Hematopoietic multipotent progenitor cell treated with erythropoietin and hydrocortisone succinate and interleukin-3 and kit ligand, for 4 days (in vitro differentiated cells): Measurements from ENCODE around the gene CDC42EP3.

ENCODE experiments used
- DNase-seq: peaks from one replicate; pipeline ENCODE4 v3.0.0-alpha.2; 2015

The CDC42EP3 gene

DNA sequence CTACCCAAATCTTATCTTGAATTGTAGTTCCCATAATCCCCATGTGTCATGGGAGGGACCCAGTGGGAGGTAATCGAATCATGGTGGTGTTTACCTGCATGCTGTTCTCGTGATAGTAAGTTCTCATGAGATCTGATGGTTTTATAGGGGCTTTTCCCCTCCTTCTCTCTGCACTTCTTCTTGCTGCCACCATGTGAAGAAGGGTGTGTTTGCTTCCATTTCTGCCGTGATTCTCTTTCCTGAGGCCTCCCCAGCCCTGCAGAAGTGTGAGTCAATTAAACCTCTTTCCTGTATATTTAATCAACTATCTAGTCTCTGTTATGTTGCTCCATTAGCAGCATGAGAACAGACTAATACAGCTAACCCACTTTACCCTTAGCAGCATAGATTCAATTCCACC, 37.6 kb downstream of the CDC42EP3 start:
- DNase-seq = no peak

DNA sequence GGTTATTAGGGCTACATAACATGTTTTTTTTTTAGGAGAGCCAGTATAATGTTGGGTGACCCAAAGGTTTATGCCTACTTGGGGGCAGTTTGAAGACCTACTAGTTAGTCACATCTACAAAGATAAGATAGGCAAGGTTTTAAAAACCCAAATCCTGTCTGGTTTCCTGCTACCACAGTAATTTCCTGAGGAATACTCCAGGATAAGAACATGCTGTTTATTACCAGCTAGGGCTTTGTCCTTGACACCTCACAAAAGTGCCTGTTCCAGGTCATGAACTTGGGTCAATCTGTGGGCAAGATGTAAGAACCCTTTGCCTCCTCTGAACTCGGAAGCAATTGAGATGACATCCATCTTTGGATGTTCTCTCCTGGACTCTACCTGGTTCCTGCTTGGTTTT, 38.2 kb downstream of the CDC42EP3 start:
- DNase-seq = no peak

DNA sequence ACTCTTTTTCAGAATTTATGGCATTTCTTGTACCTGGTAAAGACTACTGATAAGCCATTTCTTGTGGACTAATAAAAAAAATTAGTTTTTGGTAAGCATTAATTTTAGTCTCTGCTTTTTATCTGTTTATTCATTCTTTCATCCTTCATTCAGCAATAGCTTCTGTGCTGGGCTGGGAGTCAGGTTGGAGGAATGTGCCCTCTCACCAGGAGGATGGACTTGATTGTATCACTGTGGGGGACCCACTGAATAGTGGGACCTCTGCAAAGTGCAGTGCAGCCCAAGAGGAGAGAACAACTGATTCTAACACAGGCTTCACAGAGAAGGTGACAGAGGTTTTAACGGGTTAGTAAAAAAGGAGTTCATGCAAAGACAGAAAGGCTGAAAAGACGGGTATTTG, 39.1 kb downstream of the CDC42EP3 start:
- no peak for DNase-seq

DNA sequence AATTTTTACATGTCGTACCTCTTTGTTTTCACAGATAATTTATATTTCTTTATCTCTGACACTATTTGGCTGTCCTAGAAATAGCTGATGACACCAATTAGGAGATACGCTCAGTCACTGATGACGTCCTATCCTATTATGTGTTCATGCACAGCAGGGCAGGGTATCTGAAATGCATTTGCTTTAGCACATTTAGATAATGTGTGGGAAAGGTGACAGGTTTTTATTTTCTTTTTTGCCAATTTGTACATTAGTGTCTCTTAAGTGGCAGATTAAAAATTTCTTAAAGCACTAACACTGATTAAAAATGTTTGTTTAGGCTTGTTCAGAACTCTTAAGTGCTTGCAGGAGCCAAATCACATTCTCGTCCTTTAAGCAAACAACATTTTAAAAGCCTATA, 39.7 kb downstream of the CDC42EP3 start:
- no peak for DNase-seq

DNA sequence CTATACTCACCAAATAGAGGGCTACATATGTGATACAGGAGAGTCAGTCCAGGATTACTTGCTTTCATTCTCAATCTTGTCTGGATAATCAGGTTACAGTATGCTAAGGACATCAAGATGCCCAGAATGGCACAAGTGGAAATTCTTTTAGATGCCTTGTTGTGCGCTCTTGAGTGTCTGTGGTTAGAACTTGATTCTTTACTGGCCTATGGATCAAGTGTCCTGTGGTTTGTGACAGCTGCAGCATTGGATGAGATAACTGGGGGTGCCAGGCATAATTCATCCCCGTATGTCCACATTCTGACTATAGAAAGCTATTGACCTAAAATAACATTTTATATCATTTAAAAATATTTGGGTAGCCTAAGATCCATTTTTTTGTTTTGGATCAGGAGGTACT, 40.1 kb downstream of the CDC42EP3 start:
- DNase-seq = no peak

DNA sequence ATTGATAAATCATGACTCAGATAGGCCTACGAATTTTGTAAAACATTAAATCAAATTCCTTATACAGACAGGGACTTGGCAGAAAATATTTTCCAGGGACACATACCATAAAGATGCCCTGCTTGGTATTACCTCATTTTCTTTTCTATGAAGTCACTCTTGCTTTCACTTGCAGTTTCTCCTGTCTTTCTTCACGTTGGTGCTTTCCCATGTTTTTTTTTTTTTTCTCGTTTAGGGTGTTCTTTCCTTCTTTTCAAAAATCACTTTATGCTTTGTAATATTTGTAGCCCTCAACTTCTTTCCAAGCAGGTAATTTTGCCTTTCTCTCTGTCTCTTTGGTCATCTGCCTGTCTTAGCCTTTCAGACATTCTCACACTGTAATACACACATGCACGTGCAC, 40.7 kb downstream of the CDC42EP3 start:
- DNase-seq = no peak

DNA sequence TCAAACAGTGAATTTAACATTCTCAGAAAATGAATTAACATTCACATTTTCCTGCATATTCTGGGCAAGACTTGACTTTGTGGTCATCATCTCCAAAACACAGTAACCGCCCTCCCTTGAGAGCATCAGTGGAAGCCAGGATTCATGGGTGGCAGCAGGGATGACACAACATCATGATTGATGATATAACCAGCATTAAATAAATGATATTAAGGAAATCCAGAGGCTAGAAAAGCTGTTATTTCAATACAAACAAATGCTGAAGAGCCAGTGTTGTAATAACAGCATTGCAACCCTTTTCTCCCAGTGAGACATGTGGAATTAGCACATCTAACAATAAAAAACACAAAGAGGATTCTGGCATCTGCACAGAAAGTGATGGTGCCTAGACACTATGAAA, 41.1 kb downstream of the CDC42EP3 start:
- DNase-seq = no peak

DNA sequence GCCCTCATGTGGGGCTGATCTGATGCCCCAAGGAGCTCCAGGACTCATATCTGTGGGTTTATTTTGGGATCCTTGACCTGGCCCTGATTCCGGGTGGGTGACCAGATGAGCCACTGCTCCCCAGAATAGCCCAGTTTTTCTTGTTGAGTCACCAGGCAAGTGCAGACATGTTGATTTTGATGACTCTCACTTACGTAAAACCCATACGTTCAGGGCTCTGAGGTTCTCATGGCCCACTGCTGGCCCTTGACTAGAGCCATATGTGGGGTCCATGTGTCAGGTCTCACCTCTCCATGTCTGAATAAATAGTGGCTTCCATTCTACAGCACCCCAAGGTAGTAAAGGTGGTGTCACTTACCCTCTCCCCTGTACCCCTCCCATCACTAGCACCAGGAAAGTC, 41.9 kb downstream of the CDC42EP3 start:
- DNase-seq = no peak

DNA sequence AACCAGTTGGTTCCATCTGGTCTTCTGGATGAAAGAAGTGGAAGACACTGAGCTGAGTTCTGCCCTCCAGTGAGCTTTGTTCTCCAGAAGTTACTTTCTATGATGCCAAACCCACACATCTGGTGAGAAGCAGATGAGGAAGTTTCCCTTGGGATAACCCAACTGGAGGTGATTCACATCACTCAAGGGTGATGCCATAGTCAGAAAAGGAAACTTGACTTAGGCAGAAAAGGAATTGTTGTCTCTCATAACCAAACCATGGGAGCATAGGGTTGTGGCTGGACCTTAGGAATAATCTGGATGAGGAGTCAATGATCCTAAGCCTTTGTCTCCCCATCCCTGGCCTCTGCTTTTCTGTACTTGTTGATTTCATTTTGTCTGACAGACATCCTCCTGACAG, 43.7 kb downstream of the CDC42EP3 start:
- DNase-seq = no peak

DNA sequence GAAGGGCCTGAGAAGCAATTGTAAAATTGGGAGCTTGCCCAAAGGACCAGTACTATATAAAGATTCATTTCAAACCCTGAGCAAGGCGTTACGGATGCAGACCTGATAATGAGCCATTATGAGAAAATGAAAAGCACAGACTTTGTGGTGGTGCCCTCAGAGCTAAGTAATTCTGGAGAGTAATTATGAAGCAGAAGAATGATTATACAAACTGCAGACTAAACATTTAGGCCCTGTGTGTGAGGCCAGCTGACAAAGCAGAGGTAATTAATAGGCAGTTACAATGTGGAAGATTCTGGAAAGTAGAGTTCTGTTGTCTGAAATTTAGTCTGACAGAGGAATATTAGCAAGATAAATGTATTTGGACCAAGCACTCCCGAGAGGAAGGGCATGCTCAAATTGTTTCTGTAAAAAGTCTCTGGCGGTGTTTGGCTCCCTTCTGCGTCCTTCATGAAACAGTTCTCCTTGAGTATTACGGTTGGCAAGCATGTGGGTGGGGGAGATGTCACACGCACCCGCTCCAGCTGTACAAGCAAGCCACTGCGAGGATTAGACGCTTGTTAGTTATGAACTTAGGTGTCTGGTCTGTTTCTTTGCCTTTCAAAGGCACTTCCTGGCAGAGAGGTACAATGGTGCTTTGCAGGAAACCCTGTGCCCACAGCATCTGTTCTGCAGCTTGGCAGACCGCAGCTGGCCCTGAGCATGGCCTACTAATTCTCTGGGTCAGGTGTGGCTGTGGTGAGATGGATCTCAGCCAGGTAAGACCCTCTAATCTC, 45.5 kb downstream of the CDC42EP3 start:
- DNase-seq = peak; percentile 59

DNA sequence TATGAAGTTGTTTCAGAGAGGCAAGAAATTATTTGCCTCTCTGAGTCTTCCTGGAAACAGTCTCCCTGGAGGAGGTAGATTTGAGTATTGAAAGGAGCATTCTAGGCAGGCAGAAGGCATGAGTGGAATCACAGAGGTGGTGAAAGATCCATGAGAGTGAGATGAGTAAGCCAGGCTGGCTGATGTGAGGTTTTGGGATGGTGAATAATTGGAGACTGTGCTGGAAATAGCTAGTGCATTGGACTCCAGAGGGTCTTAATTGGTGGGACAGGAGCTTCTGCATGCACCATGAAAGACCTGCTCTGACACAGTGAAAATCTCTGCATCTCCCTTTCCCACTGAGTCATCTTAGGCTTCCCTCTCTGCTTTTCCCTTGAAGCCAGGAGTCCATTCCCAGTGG, 46.3 kb downstream of the CDC42EP3 start:
- no peak for DNase-seq

DNA sequence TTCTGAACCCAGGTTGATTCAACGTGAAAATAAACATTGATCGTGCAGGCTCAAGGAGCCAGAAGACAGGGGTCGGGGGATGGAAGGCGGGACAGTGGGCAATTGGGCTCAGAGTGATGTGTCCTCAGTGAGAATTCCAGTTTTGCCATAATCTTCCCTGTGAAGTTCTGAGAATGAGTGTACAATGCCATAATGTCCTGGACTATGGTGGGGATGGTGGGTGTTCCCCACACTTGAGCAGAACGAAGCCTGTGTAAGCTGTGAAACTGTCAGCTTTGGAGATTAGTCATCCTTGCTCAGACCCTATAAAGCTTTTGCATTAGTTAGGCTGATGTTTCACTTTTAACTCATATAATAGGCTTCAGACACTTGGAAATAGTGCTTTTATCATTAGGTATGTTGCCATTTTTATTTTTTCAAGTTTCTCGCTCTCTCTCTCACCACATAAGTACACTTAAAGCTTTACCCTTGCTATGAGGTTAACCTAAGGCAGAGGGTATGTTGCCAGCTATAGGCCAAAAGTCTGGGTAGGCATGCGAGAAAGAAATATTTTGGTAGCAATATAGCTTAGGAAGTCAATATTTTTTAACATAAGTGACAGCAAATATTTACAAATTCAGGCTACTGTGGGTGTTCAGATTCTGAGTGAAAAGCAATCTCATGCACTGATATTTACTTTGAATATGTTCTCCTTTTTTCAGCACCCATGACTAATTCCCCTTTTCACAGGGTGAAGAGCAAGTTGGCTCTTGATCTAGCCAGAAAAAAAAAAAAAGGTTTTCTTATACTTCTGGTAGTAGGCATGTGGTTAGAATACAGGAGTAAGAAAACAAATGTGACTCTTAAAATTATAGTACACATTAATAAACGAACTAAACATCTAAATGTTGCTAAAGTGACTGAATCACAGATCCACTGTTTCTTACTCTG, 47.2 kb downstream of the CDC42EP3 start:
- peak; percentile 46 for DNase-seq

DNA sequence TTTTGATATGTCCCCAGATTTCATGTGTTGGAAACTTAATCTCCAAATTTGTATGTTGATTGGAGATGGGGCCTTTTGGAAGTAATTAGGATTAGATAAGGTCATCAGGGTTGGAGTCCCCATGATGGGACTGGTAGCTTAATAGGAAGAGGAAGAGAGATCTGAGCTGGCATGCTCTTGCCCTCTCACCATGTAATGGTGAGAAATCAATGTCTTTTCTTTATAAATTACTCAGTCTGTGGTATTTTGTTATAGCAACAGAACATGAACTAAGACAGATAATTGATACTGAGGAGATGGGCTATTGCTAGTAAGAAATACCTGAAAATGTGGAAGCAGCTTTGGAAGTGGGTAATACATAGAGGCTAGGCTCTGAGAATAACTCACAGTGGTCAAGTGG, 48.0 kb downstream of the CDC42EP3 start:
- no peak for DNase-seq

DNA sequence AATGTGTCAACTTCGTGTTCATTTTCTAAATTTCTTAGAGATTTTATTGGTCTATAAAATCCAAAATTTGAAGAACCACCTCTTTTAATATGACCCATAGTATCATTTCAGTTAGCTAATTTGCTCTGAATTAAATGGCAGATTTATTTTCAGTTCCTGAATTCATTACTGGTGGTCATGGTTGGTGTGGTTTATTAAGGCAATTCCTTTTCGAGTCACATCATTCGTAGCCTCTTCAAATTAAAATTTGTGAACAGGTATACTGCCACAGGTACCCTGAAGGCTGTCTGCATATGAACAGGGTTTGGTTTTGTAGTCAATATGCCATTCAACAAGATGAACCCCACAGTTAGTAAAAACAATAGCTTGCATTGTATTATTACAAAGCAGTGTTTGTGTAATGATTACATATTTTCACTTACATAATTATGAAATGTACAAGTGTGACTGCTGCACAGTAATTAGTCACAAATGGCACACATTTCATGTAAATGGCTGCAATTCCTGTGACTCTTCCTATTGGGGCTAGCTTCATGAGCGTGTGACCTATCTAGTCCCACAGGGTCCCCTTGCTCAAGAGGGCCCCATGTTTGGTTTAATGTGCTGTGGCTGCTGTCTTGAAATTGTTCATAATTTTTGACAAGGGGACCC, 48.9 kb downstream of the CDC42EP3 start:
- DNase-seq = no peak

DNA sequence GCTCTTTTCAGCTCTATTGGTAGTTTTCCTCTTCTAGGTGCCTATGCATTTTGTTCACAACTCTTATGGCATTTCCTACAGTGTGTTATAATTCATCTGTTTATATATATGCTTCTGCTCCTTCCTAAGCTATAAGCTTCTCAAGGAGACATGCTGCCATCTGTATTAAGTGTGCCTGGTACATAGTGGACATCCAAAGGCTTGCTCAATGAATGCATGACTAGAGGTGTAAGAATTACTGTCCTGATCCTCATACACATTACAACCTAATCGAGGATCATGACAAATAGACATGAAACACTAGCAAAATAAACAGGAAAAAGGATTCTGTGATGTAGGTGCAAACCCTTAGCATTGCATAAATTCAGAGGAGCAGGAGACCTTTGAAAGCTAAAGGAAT, 50.2 kb downstream of the CDC42EP3 start:
- no peak for DNase-seq

DNA sequence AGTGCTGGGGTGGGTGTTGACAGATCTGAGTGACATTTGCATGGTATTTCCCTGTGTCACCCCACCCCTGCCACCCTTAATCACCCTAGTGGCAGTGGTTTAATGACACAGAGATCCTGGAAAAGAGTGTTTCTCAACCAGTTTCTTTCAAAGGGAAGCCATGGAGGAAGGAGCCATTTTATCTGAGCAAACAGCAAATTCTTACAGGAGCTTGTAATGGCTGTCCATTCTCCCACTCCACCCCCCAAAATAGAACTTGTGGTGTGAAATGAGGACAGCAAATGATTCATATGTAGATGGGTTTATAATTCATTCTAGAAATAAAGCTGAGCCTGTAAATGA, 51.5 kb downstream of the CDC42EP3 start:
- no peak for DNase-seq

DNA sequence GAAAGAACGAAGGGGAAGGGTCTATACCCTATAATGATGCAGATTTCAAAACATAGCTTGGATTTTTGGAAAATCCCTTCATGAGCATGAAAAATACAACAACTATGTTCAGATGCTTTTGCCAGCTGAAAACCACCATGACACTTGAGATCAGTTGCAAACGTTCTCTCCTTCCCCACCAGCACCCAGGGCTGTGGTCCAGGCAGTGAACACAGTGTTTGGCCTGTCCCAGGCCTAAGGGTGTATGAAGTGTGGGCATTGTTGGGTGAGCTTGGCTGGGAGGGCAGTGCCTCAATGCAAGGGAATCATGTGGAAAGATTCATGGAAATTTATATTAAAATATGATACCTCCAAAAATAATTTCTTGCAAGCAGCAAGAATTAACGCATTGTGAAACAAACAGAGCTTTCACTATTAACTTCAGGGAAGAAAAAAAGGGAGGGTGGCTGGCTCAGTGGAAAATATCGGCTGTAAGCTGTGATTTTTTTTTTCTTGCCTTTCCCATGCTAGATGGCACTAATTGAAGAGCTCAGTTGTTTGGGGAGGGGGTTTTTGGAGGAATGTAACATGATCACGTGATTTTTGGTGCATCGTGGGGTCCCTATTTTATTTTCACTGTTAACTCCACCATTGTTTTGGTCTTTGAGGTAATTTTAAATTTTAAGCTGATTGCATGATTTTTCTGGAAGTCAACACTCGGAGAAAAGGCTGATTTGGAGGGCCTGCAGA, 52.0 kb downstream of the CDC42EP3 start:
- DNase-seq = no peak

DNA sequence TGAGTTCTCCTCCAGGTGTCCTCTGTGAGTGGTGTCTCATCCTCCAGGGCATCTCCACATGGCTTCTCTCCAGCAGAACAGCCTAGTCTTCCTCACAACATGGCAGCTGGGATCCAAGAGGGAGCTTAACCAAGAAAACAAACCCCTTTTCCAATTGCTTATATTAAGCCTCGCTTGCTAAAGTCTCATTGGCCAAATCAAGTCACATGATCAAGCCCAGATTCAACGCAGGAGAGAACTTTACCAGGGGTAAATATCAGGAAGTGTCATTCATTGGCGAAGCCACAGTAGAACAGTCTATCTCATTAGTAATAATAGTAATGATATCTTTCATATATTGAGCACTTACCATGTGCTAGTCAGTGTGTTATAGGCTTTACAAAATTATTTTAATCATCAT, 53.1 kb downstream of the CDC42EP3 start:
- no peak for DNase-seq

DNA sequence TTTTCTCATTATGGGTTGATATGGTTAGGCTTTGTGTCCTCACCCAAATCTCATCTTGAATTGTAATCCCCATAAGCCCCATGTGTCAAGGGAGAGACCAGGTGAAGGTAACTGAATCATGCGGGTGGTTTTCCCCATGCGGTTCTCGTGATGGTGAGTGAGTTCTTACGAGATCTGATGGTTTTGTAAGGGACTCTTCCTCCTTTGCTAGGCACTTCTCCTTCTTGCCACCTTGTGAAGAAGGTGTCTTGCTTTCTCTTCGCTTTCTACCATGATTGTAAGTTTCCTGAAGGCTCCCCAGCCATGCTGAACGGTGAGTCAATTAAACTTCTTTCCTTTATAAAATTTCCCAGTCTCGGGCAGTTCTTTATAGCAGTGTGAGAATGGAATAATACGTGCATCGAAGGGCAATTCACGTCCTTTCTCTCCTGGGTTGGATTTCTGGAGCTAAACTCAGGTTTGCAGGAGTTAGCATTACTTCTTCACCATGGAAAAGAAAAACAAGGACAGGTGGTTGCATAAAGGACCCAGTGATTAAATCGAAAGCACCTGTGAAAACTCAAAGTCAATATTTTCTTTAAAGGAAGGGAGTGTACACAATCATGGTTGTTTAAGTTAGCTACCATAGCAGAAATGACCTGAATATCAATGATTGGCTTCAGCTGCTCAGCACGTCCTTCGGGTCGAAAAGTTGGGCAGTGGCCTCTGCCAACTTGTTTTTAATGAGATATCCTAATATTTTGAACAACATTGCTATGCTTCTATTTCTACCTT, 54.1 kb downstream of the CDC42EP3 start:
- DNase-seq = no peak

DNA sequence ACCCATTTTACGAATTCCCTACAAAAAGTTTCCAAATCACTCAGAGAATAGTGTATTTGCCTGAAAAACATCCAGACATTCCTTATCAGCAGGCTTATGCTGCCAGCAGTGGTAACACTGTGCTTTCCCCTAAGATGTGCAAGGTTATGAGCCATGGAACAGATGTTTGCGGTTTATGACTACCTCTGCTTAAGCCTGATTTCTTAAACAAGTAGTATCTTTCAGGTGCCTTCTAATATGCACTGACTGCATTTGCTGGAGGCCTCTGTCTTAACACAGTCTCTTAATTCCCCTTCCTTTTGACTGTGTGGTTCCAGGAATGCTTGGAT, 54.8 kb downstream of the CDC42EP3 start:
- DNase-seq = peak; percentile 32

DNA sequence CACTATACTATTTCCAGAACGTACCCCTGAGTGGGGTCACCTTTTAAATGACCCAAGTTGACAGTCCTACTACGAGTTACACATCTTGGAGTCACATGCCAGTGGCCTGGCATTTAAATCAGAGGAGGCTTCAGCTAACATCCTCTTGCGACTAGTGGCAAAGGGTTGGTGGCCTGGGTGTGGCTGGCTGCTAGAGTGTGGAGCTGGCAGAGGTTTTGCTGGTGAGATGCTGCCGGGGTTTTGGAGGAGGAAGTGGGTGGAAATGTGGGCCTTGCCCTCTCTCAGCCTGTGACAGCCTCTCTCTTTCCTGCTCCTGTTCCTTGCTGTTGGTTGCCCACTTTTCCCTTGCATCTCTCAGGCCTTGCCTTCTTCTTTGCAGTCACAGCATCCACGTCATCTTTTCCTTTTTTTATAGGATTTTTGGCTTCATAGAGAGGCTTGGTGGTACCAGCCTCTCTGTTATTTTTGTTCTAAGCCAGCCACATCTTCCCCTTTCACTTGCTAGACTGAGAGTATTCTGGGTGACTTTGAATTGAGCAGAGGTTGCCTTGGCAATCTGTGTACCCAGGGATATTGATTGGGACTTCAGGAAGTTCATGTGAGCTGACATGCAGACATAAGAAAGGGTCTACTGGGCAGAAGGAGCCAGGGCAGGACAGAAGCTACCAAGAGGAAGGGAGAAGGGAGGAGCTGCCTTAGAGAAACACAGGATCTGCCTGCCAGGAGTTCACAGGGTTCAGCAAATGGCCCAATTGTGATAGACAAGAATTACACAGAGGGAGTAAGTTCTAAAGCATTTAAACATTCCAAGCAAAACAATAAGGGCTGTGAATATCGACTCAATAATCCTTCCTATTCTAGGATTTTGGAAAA, 55.4 kb downstream of the CDC42EP3 start:
- DNase-seq = peak; percentile 78
